ENCODE measurements around the gene ACHE. TPM values are rescaled to one million over a fixed set of nuclear protein-coding genes. Genes with fewer than 3 reads are reported as not detected.
A peak's percentile ranks its signal among the peaks of the same experiment; 100 is the strongest.
"Not testable (repeated sequence)": the region's sequence is repeated elsewhere in the genome, so short reads cannot be mapped to it uniquely, and the experiment has no call there.

The ACHE gene
- total RNA-seq = 0.44 TPM

DNA sequence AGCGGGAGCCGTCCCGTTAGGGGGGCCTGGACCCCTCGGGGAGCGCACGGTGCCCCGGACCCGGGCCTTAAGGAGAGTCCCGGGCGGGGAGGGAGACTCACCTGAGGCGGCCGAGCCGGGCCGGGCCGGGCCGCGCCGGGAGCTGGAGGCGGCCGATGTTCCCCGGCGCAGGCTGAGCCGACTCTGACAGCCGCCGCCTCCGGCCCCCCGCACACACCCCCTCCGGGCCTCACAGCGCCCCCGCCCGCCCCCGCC is at the start of gene ACHE:
ACHE (minus strand) TSS at position 188 of the 255 bp plus-strand sequence. CDS start 1,656 bp downstream, outside the sequence.
- ATAC-seq = peak; percentile 1

DNA sequence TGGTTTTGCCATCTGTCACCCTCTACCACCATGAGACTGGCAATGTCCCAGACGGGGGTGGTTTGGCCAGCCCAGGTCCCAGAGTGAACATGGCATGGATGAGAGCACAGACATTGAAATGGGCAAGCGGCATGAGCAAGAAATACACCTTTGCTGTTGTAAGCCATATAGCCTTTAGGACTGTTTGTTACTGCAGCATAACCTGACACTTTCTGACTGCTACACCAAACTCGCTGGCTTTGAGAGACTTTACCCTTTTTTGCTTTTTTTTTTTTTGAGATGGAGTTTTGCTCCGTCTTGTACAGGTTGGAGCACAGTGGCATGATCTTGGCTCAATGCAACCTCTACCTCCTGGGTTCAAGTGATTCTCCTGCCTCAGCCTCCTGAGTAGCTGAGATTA is 48.5 kb upstream of the ACHE start:
- no peak for ATAC-seq

- ATAC-seq = no peak
These were observed 48.0 kb upstream of the ACHE start for GRCh38 chr7:100943693-100944092.

DNA sequence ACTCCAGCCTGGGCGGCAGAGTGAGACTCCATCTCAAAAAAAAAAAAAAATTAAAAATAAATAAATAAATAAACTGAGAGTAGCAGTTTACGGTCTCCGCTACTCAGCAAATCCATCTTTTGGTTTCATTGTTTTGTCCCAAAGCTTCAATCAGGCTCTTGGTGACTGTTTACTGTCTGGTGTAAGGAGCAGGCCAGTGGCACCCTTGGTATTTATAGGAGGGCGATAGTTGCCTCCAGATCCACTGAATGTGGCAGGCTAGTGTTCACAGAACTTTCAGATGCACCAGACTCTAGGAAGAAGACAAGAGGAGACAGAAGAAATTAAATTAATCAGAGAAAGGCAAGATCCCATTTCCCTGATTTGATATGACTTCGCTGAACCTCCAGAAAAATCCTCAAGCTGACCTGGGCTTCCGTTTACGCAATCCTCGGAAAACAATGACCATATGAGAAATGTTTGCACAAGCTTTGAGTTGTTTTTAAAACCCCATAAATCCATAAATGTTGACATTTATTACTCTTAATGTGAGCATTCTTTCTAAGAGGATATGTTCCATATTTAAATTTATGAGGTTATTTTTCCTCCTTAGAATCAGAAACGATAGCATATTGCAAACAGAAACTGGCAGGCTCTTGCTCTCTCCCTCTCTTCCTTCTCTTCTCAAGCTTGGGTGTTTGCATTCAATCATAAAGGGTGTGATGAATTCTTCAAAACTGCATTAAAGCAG is 46.5 kb upstream of the ACHE start:
- ATAC-seq = no peak

GRCh38 chr7:100936167-100936566 is 40.5 kb upstream of the ACHE start:
- not testable (repeated sequence) for ATAC-seq

- ATAC-seq = not testable (repeated sequence)
These were observed 39.7 kb upstream of the ACHE start for GRCh38 chr7:100935381-100935780.

DNA sequence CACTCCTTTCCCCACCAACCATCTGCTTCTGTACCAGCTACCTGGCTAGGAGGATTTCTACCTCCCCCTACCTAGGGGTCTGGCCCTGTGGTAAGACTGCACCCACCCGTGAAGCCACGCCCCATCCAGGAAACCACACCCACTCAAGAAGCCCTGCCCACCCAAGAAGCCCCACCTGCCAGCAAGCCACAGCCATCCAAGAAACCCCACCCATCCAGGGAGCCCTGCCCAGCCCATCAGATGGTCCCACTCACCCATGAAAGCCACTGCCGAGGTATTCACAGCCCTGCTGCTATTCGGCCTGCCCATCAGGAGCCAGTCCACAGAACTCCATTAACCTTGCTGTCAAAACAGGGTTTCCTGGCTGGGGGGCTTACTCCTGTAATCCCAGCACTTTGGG is 38.0 kb upstream of the ACHE start:
- no peak for ATAC-seq

- no peak for ATAC-seq
These were observed 34.1 kb upstream of the ACHE start for GRCh38 chr7:100929808-100930174.

GRCh38 chr7:100923616-100924015 is 27.9 kb upstream of the ACHE start:
- not testable (repeated sequence) for ATAC-seq

DNA sequence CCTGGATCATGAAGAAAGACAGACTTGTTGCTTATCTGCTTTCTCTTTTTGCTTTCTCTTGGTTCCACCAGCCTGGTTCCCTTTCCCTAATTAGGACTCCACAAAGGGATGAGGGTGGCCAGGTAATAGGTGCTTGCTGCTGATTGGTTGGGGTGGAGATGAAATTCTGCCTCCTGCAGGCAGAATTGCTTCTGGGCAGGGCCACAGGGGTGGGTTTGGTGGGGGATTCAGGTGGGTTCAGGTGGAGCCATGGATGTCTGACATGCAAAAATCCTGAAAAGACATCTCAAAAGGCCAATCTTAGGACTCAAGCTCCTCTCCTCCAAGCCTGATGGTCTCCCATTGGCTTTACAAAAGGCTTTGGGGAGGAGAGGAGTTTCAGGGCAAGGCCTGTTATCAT is 25.4 kb upstream of the ACHE start:
- ATAC-seq = no peak

DNA sequence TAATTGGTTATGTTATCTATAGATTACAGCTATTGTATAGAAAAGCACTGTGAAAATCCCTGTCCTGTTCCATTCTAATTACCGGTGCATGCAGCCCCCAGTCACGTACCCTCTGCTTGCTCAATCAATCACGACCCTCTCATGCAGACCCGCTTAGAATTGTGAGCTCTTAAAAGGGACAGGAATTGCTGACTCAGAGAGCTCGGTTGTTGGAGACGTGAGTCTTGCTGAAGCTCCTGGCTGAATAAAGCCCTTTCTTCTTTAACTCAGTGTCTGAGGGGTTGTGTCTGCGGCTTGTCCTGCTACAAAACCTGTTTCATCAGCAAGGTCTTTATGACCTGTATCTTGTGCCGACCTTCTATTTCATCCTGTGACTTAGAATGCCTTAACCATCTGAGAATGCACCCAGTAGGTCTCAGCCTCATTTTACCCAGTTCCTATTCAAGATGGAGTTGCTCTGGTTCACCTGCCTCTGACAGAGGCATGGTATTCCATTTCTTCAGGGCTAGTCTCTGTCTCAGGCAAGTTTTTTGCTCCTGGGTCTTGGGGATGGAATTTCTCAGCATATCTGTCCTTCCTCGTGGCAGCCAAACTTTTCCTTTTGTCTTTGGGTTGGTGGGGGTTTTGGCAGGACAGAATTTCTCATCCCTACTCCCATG is 24.2 kb upstream of the ACHE start:
- not testable (repeated sequence) for ATAC-seq

GRCh38 chr7:100919335-100919734 is 23.6 kb upstream of the ACHE start:
- not testable (repeated sequence) for ATAC-seq

DNA sequence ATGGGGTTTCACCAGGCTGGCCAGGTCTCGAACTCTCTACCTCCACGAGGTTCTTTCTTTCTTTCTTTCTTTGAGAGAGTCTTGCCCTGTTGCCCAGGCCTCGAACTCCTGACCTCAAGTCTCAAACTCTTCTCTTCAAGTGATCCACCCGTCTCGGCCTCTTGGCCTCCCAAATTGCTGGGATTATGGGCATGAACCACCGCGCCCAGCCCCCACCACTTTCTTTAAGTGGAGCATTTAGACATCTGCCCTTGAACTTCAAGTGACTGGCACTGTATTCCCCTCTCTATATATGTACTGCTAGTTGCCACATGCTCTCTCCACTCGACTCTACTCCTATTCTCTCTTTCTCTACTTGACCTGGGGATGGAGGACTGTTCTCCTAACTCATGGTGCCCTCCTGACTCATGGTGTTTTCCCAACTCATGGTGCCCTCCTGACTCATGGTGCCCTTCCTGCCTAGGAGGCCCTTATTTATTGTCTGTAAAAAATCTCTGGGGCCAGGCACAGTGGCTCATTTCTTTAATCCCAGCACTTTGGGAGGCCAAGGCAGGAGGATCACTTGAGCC is 19.3 kb upstream of the ACHE start:
- no peak for ATAC-seq

DNA sequence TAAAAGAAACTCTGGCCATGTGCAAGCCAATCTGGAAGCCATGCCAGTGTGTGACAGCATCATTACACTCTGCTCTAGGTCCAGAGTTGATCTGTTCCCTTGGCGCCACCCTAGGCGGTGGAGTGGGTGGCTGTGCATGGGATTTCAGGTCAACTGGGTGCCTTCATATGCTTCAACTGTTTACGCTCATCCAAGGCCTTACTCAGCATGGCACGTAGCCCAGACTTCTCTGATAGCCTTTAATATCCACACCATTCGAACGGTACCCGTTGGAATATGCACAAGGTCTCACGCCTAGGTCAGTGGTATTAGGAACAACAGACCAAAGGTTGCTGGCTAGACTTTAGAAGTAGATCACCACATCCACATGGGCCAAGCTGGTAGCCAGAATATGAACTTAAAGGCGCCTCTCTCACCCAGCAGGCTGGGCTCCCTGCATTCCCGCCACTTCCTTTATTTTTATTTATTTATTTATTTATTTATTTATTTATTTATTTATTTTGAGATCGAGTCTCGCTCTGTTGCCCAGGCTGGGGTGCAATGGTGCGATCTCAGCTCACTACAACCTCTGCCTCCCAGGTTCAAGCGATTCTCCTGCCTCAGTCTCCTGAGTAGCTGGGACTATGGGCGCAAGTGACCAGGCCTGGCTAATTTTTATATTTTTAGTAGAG is 18.7 kb upstream of the ACHE start:
- no peak for ATAC-seq

DNA sequence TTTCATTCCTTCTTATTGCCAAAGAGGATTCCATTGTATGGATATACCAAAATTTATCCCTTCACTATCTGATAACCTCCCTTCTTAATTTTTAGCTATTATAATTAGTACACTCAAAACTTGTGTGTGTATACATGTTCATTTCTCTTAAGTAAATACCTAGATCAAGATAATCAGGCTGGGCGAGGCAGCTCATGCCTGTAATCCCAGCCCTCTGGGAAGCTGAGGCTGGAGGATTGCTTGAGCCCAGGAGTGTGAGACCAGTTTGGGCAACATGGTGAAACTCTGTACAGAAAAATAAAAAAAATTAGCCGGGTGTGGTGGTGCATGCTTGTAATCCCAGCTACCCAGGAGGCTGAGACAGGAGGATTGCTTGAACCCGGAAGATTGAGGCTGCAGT is 15.8 kb upstream of the ACHE start:
- no peak for ATAC-seq

- not testable (repeated sequence) for ATAC-seq
These were observed 14.8 kb upstream of the ACHE start for GRCh38 chr7:100910443-100910842.

DNA sequence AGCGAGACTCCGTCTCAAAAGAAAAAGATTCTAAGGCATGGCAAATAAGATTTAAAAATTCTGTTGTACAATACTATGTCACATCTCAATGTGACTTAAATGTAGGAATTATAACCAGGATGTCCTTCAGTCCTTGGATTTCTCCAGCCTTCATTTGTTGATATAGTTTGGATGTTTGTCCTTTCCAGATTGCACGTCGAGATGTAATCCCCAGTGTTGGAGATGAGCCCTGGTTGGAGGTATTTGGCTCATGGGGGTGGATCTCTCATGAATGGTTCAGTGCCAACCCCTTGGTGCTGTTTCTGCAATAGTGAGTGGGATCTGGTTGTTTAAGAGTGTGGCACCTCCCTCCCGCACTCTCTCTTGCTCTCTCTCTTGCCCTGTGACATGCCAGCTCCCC is 12.8 kb upstream of the ACHE start:
- no peak for ATAC-seq

- no peak for ATAC-seq
These were observed 7.0 kb upstream of the ACHE start for GRCh38 chr7:100902638-100903037.

DNA sequence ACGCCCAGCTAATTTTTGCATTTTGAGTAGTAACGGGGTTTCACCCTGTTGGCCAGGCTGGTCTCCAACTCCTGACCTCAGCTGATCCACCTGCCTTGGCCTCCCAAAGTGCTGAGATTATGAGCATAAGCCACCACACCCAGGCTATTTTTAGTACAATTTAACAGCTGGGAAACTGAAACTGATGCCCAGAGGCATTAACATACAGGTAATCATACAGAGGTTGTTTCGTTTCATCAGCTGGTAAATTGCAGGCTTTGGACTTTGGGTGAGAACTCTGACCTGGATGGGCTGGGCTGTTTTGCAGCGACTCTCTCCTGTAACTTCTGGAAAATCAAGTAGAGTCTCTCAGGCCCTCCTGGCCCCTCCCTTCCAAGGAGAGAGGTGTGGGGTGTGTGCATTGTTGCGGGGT is 6.2 kb upstream of the ACHE start:
- ATAC-seq = no peak

GRCh38 chr7:100900978-100901377 is 5.3 kb upstream of the ACHE start:
- no peak for ATAC-seq

- no peak for ATAC-seq
These were observed 3.7 kb upstream of the ACHE start for GRCh38 chr7:100899432-100899831.

GRCh38 chr7:100897772-100898454 is 2.2 kb upstream of the ACHE start:
- no peak for ATAC-seq

All from esophagus mucosa (tissue), 1 donor.